ENCODE data around the gene OPN1MW3.

DNA sequence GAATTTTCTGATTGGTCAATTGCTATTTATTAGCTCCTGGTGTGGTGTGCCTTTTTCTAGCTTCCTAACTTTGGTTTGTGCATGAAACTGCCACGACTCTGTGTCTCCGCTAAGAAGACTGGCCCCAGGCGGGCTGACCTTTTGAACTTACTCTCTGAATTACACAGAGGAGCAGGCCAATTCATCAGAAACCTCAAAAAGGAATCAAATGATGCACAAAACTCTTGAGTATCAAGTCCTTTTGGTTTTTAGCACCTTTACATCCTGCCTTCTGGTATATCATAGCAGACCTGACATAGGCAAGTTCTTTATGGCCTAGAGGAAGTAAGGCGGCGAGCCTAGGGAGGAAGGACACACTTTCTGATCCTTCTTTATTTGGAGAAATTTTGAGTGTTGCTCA lies 55.8 kb downstream of the OPN1MW3 start:
- no peak for TF ChIP-seq CTCF (IDR thresholded peaks at IDR 0.05; ENCODE audit: insufficient read depth, low read depth, low read length)
- no peak for TF ChIP-seq EZH2 (IDR thresholded peaks at IDR 0.05; ENCODE audit: insufficient read depth, low read length)
